ENCODE results near the gene RNU11.

GRCh38 chr1:28682840-28683239 is 34.4 kb downstream of the RNU11 start:
- TF ChIP-seq CTCF (conservative IDR thresholded peaks at IDR 0.05; ENCODE audit: low read depth, low read length) (no peak), EZH2 (IDR thresholded peaks at IDR 0.05; ENCODE audit: borderline replicate concordance, low read depth, low read length, poor library complexity, severe bottlenecking) (no peak)

Measured in A673 (cell line).